Activated naive CD4-positive, alpha-beta T cell (primary cell): ENCODE measurements around the gene GRAMD4.

Source experiments
- DNase-seq, 4 experiments: peaks; one replicate each; lab custom pipeline; 2025; lab: John Stamatoyannopoulos, UW

Gene GRAMD4

DNA sequence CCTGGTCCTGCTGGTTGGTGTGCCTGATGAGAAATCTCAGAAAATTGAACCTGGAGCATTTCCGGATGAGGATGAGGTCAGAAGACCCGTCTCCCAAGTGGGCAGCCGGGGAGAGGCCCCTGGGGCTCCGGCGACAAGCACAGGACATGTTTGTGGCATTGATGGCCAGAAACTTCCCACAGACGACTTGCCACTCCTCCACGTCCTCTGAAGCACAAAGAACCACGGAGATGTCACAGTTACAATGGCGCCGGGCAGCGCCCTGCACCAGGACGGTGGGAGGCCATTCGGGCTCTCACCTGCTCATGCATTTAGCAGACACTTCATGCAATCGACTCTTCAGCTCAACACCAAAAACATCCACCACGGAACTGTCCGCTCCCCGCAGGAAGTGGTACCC is 71.4 kb downstream of the GRAMD4 start:
- no peak for DNase-seq

DNA sequence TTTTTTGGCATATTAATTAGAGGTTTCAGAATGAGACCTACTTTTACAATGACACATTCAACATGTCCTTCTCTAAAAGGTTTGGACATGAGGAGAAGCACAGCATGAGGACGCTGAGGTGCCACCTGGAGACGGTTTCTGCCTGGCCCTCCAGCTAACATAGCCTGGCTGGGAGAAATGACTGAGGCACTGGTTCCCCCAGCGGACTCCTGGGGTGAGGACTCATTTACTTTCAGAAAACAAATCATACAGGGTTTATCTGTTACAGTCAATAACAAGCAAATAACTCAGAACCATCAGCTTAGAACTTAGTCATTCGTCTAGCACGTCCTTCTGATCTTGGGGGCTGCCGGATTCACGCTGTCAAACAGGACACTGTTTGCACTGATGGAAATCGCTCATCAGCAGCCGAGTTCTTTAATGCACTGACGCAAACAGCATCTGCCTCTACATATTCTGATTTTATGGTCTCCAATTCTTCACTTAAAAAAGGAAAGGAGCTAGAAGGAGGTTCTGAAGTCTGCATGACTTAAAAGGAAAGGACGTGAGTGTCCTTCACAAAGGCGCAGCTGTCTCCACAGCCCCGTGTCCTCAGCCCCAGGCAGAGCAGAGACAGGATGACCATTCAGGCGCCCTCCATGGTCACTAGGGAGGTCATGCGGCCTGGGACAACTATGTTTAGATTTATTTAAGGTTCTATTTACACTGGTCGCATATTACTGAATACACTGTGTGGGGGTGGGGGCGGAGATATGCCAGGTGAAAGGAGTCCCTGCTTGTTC is 73.6 kb downstream of the GRAMD4 start:
- no peak for DNase-seq

DNA sequence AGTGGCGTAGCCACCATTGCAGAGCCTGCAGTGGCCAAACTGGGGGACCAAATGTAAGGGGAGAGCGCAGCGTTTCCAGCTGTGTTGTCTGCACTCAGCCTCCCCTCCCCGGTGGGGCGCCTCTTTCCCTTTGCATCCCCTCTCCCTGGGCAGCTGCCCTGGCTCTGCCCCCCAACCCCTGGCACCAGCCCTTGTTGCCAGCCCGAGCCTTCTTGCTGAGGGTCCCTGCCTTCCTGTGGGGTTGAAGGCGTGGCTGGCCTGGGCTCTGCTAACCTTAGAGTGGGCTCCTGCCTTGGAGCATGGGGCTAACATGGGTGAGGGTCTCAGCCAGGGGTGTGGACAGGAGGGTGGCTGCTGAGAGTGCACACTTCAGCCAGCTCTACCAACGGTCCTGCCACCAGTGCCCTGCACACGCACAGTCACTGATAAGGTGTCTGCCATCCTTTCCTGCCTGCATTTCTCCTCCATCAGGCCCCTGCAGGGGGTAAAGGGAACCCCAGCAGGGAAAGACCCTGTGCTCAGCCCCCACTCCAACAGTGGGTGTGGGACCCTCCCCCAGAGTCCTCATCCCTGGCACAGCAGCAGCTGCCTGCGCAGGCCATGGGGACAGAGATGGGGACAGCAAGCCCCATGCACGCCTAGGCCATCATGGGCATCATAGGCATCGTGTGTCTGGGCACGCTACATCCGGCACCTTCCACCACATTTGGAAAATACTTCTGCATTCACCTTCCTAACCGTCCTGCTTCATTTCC is 74.4 kb downstream of the GRAMD4 start:
- no peak for DNase-seq

DNA sequence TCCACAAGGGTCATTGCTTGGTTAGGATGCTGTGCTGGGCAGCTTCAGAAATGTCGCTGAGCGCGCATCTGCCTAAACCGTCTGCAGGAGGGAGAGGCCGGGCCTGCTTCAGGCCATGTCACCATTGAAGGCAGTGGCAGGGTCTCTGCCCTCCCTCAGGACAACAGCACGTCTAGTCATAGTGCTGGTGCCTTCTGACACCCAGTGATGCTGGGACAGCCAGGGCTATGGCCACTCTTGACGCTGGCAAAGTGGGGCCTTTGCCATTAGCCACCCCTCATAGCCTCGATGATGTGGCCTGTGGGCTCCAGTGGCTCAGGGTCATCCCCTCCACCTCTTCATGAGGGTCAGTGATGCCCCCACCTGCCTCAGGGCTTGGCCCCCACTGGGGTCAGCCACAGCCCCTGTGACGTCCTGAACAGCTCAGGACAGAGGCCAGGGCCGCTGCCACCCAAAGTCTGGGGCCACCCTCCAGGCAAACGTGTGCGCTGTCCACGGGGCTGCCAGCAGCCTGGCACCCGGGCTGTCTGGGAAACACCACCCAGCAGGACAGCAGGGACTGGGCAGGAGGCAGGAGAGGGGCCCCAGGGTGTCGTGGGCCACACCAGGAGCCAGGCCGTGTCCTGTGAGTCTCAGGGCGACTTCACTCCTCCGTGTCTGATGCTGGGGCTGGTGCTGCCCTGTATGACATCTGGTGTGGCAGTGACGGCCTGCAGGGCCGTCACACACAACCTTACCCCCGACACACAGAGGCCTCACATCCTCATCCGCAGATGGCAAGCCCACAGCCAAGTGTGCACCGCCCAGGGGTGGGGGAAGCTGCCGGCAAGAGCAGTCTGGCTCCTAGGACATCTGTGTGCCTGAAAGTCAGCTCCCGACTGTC is 75.4 kb downstream of the GRAMD4 start:
- no peak for DNase-seq

DNA sequence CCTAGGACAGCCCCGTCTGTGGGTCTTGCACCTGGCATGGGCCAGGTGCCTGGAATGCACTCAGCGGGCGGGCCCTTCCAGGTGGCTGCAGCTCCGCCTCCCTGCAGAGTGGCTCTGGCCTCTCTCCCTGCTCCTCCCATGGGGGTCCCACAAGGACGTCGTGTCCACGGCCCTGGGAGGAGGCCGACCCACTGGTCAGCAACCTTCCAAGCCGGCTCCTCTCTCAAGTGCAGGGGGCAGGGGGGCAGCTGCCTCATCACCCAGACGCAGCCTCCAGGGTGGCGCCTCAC is 76.0 kb downstream of the GRAMD4 start:
- DNase-seq, result no peak

DNA sequence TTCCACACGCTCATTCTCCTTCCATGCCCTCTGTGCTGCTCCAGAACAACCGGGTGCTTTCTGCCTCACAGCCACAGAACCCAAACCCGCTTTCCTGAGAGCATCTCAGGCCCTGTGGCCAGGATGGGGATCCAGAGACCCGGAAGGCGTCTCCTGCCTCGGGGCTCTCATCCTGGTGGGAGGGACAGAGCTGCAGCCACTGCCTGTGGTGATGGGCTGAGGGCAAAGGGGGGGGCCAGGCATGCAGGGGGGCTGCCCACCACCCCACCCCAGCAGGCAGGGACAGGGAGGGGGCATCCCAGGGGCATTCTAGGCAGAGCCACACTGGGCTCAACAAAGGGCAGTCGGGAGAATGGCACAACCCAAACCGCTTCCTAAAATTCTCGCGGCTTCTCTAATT is 76.4 kb downstream of the GRAMD4 start:
- no peak for DNase-seq

DNA sequence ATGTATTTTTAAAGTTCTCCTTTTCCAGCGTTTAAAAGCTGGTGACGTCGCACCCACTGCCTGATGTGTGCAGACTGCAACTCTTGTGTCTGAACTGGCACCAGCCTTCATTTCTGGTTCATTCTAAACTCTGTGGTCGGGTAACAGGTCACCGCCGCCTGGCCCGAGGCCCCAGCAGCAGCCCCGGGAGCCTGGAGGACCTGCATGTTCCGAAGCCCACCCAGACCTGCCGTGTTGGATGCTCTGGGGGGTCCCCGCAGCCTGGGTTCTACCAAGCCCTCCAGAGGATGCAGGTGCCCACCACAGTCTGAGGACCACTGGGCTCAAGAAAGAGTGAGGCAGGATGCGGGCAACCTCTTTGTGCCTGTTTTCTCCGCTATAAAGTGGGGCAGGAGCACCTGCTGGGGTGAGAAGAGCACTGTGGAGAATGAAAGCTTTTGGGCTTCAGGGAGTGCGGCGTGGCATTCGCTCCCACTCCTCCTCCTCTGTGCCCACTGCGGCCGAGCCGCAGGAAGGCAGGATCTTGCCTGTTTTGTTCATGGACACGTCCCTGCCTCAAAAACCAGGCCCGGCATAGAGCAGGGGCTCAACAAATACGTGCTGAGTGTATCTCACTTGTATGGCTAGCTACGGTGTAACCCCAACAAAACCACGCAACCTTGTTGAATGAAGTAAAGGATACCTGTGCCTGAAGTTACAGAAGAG is 77.8 kb downstream of the GRAMD4 start:
- DNase-seq, result no peak

DNA sequence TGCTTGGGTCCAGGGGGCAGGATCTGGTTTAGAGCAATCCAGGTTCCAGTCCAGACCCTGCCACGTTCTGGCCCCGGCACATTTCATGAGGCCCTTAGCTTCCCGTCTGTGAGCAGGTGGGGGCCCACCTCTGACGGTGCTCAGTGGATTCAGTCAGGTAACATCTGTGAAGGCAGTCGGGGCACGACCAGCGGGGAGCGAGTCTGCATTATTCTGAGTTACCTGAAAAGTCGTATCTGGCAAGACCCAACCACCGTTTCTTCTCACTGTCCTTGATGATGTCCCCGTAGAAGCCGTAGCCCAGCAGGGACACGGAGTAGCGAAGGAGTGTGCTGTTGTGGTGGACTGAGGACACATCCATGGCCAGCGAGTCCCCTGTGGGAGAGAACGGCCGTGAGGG is 78.9 kb downstream of the GRAMD4 start:
- no peak for DNase-seq

DNA sequence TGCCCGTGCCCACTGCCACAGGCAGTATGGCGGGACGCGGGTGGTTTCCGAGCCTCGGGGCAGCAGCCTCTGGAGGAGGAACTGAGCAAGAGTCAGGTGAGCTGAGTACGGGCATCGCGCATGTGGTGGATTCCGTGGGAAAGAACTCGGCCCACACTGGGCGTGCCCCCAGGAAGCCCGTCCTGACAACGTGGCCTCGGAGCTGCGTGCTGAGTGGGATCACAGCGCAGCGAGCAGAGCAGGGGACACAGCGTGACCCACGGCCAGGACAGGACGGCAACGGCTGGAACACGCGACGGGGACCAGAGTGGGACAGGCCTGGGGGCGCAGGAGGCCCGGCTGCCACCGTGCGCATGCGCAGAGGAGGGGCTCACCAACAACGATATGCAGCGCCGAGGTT is 81.1 kb downstream of the GRAMD4 start:
- DNase-seq, result no peak

DNA sequence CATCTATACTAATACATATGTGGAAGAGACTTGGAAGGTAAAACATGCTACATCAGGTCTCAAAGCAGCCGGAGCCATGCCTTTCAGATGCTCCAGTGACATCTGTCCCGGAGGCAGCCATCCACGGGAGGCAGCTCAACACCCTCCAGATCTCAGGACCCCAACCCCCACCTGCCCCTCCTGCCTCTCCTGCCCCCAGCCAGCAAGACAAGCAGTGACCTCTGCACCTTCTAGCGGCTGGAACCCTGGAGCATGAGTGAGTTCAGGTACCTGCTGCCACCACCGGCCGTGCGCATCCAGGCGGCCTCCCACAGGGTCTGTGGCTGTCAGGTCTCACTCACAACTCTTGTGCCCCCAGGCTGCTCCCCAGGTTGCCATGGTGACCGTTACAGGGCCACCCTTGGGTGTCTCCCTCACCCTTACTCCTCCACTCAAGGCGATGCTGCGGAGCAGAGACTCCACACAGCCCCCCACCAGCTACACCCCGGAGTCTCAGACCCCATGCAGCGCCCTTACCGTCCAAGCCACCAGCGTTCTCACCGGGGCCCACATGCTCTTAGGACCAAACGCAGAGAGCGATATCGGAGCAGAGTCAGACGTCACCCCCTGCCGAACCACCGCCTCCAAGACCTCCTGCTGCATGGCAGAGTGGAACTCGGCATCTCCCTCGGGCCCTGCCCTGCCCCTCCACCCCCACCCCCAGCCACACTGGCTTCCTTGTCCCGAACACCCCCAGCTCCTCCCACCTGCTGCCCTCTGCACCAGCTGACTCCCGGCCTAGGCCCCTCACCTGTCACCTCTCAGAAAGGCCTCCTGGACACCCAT is 83.2 kb downstream of the GRAMD4 start:
- no peak for DNase-seq

DNA sequence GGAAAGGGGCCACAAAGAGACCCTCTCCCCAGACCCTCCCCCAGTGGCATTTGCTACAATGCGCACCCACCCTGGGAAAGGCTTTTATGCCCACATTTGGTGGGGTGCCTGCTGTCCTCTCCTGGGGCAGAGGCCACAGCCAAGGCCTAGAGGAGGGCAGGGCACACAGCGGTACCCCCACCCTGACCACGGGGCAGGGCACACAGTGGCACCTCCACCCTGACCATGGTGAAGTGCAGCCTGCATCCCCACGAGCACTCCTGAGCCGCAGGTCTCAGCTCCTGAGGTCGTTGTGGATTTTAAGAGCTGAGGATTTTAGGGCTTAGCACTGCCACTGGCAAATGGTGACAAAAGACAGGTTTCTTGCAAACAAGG is 83.8 kb downstream of the GRAMD4 start:
- DNase-seq, result no peak

DNA sequence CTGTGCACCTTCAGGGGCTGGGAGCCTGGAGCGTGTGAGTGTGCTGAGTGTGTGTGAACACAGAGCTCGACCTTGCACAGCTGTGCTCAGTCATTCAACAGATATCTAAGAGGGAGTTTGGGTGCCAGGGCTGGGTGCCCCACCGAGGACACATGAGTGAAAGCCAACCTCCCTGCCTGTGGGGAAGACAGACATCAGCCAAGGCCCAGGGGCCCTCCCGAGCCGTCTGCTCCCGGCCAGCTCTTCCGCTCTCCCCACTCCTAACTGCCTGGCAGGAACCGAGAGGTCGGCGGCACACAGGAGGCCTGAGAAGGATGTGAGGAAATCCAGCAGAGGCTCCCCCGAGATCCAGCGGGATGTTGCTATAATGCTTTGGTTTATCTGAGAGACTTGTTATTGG is 85.9 kb downstream of the GRAMD4 start:
- DNase-seq, result no peak

DNA sequence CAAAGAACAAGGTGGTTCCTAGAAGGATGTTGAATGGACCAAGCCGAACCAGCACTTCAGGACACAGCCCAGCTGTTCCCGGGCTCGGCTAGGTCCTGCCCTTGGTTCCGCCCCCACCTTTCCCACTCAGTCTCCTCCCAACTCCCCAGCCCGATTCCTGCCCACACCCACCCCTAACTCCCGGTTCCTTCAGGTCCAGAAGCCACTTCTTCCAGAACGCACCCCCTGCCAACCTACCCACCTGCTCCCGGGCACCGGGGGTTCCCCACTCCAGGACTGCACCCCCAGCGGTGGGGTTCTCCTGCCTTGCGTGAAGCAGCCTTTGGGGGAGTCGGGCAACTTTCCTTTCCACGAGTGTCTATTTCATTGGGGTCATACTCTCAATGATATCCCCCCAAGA is 87.1 kb downstream of the GRAMD4 start:
- no peak for DNase-seq

DNA sequence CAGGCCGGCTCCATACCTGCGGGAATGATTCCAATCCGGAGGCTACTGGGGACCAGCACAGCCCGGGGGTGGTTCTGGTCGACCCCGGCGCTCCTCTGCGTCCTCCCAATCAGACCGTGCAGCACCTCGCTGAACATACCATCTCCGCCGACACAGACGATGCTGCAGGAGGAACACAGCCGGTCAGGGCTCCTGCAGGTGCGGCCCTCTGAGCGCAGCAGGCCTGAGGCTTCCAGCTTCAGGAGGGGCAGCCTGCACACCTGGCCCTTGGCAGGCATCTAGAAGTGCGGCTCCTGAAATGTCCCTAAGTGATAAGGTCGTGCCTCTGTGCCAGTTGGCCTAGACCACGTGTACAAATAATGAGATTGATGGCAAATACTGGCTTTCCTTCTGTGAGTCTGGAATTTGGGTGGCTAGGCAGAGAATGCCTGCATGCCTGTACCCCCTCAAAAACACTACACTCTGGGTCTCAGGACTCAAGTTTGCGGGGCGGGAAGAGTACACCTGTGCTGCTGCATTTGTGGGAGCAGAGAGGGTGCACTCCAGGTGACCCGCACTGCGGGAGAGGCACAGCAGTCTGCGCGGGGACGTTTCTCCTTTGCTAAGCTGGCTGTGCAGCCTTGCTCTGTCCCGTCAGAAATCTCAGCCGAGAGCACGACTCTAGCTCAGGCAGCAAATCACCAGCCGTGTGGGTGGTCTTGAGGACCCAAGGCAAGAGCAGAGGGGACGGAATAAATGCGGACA is 87.8 kb downstream of the GRAMD4 start:
- DNase-seq, result no peak

DNA sequence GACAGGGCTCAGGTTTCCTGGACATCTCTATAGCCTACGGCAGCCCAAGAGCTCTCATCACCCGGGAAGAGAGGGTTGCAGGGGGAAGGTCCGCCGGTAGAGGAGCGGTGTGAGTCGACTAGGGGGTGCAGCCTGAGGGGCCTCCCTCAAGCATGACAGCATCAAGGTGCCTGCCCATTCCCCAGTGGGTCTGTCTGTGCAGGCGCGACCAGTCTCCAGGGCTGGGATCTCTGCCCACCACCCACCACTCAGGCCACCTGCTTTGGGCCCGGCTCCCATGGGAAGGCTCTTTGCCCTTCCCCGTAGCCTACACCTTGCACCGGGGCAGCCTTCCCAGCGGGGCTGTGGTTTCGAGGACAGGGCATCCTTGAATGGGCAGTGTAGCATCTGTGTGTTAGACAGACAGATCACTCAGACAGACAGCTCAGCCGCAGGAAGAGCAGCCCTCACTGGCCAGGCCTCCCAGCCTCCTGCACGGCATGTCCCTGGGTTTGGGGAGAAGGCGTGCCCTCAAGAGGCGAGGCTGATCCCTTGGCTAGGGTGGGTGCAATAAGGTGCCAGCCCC is 88.7 kb downstream of the GRAMD4 start:
- DNase-seq, result no peak

DNA sequence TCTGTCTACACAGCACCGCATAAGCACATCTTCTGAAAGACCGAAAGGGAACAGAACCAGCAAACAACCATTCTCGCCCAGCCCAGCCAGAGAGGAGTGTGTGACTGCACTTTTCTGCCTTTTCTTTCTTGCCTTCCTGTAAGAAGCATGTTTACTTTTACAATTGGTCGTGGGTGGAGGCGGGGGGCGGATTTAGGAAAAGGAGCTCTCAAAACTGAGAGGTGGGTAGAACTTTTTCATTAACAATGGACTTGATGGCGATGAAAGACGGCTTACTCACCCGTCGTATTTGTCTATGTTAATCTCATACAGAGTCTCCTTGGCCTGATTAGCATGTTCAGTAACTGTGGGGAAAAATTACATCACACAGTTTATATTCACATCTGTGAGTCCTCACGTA is 90.6 kb downstream of the GRAMD4 start:
- DNase-seq, result no peak

DNA sequence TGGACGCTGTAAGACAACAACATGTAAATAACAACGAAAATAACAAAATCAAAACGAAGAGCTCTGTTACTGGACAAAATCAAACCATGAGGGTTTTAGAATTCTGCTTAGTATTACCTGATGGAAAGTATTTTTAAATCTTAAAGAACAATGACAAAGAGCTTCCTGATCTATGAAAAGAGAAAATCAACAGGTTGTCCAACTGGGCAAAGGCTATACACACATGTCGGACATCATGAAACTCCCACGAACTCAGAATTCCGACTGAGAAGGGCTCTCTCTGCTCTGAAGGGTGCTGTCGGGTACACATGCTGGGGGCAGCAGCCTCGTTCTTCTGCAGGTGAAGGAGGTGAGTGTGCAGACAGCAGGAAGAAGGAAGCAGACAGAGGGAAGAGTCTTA is 92.1 kb downstream of the GRAMD4 start:
- no peak for DNase-seq

DNA sequence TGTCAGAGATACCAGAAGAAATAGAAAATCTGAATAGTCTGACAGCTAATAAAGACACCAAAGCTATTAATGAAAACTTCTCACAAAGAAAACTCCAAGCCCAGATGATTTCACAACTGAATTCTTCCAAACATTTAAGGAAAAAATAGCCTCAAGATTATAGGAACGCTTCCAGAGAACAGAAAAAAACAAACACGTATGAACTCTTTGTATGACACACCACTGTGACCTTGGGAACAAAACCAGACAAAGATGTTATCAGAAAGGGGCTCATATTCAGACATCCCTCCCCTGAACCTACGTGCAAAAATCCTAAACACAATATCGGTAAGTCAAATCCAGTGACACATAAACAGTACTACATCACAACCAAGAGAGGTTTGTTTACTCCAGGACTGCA is 94.4 kb downstream of the GRAMD4 start:
- no peak for DNase-seq

DNA sequence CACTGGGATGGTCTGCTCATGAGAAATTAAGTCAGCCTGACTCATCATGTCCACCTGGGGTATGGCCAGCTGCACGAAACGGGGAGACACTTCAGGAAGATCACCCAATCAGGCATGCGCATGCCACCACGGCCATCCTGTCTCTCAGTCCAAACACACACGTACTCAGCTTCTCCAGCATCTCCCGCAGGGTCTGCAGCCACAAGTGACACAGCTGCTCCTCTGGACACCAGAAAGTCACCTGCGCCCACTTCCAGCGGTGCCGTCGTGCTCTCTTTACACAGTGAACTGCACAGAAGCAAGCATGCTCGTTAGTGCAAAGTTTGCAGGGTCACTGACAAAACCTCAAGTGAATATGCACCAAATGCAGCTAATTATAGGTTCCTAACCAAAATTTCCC is 99.7 kb downstream of the GRAMD4 start:
- no peak for DNase-seq

DNA sequence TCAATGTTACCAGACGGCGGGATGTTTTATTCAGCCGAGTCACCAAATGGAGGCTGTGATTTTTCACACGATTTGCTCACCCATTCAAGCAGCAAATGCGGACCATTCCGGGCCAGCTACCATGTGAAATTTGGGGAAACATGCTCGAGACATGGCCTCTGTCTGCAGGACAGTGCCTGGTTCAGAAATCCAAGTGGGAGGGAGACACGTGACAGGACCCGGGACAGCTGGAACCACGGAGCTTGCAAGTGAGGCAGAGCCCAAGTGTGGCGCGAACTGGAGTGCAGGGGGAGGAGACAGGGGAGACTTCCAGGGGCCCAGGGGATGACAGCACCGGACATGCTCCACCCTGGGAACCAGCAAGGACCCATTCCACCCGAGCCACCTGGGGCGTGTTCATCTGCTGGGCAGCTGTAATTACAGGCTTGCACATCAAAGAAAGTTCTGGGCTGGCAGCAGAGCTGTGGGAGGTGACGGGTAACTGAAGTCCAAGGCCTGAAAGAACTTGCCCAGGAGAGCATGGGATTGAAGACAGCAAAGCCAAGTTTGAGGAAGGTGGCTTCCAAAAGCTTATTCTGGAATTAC is 101.4 kb downstream of the GRAMD4 start:
- DNase-seq, result no peak
